GM04504 (cell line): ENCODE measurements around the gene CAMSAP3.

Experiments
- DNase-seq: peaks from one replicate; pipeline ENCODE4 v3.0.0-alpha.2; 2012; ENCODE audit warnings: low read depth

CAMSAP3 gene

DNA sequence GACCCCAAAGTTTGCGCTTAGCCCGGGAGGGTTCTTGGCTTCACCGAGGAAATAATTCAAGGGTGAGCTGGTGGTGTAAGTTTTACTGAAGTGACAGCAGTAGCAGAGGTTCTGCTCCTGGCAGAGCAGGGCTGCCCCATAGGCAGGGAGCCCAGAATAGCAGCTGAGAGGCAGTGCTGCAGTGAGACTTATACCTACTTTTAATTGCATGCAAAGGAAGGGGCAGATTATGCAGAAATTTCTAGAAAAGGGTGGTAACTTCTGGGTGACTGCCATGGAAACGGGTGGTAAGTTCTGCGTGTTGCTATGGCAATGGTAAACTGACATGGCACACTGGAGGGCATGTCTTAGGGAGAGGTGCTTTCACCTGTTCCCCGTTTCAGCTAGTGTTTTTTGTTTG is 17.5 kb upstream of the CAMSAP3 start:
- no peak for DNase-seq

DNA sequence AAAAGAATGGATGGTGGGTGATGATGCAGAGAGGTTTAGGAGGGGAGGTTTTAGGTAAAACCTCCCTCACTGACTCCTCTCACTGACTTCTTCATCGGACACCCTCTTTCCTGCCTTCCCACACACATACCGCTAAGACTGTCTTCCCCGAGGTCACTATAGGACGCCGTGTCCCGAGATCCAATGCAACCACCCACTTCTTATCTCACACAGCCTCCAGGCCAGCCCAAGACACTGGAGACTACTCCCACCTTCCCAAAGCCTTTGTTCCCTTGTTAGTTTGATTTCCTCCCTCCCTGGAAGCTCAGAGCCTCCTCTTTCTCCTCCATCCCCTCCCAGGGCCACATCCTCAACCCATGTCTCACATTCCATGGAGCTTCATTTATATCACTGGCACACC is 16.5 kb upstream of the CAMSAP3 start:
- DNase-seq: no peak

GRCh38 chr19:7582446-7582845 is 13.2 kb upstream of the CAMSAP3 start:
- no peak for DNase-seq

DNA sequence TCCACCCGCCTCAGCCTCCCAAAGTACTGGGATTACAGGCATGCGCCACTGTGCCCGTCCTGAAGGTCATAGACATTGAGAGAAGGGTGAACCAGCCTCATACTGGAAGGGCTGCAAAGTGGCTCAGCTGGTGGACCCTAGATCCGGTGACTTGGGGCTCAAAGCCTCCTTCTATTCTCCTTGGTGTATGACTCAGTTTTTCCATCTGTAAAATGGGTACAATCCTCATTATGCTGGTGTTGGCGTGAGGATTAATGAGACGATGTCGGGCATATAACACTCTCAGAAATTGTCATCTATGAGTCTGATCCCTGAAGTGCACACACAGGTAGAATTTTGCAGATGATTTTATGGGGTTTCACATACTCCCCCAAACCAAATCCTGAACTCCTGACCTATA is 5.8 kb upstream of the CAMSAP3 start:
- DNase-seq: no peak

GRCh38 chr19:7590256-7590655 is 5.4 kb upstream of the CAMSAP3 start:
- DNase-seq: no peak

- DNase-seq: no peak
These were observed 711 bp downstream of the CAMSAP3 start for GRCh38 chr19:7596211-7596937.

- DNase-seq: no peak
These were observed 2.0 kb downstream of the CAMSAP3 start for GRCh38 chr19:7597689-7598088.

DNA sequence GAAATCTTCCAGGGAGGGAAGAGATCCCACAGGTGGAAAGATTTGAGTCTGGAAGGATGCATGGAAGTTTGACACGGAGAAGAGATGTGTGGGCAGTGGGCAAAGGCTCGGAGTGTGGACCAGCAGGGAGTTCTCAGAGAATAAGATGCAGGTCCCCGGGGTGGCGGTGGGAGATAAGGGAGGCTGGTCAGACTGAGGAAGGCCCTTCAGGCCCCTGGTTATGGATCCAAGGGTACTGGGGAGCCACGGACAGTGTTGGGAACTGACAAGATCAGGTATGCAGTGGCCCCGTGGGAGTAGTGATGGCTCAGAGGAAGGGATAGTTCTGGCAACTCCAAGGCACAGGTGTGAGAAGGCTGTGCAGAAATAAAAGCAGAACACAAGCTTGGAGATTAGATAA is 2.5 kb downstream of the CAMSAP3 start:
- DNase-seq: no peak

DNA sequence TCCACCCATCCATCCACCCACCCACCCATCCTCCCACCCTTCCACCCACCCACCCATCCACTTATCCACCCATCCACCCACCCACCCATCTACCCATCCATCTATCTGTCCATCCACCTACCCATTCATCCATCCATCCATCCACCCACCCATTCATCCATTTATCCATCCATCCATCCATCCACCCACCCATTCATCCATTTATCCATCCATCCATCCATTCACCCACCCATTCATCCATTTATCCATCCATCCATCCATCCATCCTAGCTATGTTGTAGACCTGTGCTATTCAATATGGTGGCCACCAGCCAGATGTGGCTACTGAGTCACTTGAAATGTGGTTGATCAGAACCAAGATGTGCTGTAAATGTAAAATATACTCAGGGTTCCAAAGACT is 5.1 kb downstream of the CAMSAP3 start:
- no peak for DNase-seq

GRCh38 chr19:7602240-7602934 is 6.7 kb downstream of the CAMSAP3 start:
- DNase-seq: no peak

GRCh38 chr19:7602935-7603497 is 7.4 kb downstream of the CAMSAP3 start:
- DNase-seq: no peak

GRCh38 chr19:7603919-7604318 is 8.3 kb downstream of the CAMSAP3 start:
- DNase-seq: no peak

DNA sequence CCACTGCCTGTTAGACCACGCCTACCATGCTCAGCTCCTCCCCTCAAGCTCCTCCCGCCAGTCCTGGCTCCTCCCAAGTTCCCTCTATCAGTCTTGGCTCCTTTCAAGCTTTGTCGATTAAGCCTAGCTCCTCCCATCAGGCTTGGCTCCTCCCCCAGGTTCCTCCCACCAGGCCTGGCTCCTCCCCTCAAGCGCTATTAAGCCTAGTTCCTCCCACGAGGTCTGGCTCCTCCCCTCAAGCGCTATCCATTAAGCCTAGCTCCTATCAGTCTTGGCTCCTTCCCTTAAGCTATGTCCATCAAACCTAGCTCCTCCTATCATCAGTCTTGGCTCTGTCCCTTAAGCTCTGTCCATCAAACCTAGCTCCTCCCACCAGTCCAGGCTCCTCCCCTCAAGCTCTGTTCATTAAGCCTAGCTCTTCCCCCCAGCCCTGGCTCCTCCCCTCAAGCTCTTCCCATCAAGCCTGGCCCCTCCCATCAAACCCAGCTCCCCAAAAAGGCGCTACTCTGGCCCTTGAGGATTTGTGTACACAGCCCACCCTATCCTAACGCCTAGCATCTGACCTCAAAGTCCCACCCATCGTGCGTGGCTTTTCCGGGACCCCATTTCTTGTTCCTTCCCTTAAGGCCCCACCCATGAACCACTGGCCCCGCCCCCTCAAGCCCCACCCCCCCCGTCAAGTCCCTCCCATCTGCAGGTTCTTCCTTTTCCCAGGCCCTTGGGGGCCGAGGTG is 10.0 kb downstream of the CAMSAP3 start:
- DNase-seq: no peak

GRCh38 chr19:7606289-7606688 is 10.6 kb downstream of the CAMSAP3 start:
- DNase-seq: no peak

DNA sequence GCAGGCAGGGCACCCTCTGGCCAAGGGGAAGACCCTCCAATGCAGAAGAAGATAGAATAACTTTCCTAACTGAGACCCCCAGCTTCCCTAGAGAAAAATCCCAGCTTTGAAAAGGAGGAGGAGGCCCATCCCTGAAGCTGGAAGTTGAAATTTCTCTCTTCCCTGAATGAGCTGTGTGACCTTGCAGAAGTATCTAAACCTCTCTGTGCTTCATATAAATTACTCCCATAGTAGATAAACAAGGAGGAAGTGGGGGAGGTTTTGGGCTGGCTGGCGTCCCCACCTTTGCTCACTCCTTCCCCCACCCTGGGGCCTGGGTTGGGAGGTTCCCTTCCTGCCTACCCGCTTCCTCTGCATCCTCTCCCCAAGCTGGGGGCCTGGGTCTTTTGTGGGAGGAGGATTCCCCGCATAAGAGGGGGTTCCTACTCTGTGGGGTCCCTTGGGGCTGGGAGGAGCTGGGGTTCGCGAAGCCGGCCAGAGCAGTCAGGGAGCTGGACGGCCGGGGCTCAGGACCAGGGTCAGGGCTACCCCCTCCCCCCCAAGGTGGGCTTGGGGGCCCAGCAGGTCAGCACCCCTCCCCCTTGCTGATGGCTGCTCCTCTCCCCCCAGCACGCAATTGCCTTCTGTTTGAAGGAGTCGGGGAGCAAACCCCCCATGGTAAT is 11.7 kb downstream of the CAMSAP3 start:
- no peak for DNase-seq

- no peak for DNase-seq
These were observed 12.4 kb downstream of the CAMSAP3 start for GRCh38 chr19:7607874-7608560.

GRCh38 chr19:7610491-7611240 is 15.0 kb downstream of the CAMSAP3 start:
- DNase-seq: no peak

GRCh38 chr19:7611541-7612279 is 16.0 kb downstream of the CAMSAP3 start:
- no peak for DNase-seq

- no peak for DNase-seq
These were observed 16.9 kb downstream of the CAMSAP3 start for GRCh38 chr19:7612282-7613274.
